RWPE1 (cell line): ENCODE measurements around the gene PHAF1.

Experiments
- CTCF ChIA-PET: fragments of 350-600 bp; sonication (Branson Sonifier 250); formaldehyde crosslinking; extraction: SDS; loops from one replicate; lab custom pipeline; 2021; lab: Yijun Ruan, JAX
- POLR2A ChIA-PET: fragments of 400-600 bp; formaldehyde crosslinking; extraction: SDS; loops from one replicate; lab custom pipeline; 2020; ENCODE audit warnings: antibody characterized with exemption; ENCODE audit not compliant: low non-redundant PET; lab: Yijun Ruan, JAX
- DNase-seq: peaks from one replicate; pipeline ENCODE4 v3.0.0; 2012; ENCODE audit warnings: low spot score
- H3K27ac ChIP-seq: fragments of 450-650 bp; 2 replicates; pipeline ENCODE4 v1.5.1; 2017
- TF ChIP-seq, protein P1 (sequence below): fragments of 450-650 bp; conservative IDR thresholded peaks from 2 replicates; pipeline ENCODE4 v1.5.1; 2017; ENCODE audit warnings: low read depth, mild to moderate bottlenecking

PHAF1 gene

DNA sequence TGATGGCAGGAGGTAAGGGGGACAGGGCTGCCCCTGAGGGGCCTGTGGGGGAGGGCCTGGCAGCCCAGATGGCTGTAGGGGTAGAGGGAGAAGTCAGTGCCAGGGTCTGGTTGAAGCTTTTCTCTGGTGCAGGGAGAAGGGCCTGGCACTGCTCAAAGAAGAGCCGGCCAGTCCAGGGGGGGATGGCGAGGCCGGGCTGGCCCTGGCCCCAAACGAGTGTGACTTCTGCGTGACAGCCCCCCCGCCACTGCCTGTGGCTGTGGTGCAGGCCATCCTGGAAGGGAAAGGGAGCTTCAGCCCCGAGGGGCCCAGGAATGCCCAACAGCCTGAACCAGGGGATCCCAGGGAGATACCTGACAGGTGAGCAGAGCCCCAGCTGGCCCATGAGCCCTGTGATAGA, 57.8 kb downstream of the PHAF1 start:
- CTCF ChIA-PET, result interaction anchor here (0.6 to 1.7 kb wide), 2 partner anchors 12 to 147 kb away, joined by 3 to 6 read pairs; no protein-coding TSS in a partner anchor
- POLR2A ChIA-PET, result no interaction called here
- H3K27ac ChIP-seq, result peak overlapping the region; percentile 98
- TF ChIP-seq, protein P1, sequence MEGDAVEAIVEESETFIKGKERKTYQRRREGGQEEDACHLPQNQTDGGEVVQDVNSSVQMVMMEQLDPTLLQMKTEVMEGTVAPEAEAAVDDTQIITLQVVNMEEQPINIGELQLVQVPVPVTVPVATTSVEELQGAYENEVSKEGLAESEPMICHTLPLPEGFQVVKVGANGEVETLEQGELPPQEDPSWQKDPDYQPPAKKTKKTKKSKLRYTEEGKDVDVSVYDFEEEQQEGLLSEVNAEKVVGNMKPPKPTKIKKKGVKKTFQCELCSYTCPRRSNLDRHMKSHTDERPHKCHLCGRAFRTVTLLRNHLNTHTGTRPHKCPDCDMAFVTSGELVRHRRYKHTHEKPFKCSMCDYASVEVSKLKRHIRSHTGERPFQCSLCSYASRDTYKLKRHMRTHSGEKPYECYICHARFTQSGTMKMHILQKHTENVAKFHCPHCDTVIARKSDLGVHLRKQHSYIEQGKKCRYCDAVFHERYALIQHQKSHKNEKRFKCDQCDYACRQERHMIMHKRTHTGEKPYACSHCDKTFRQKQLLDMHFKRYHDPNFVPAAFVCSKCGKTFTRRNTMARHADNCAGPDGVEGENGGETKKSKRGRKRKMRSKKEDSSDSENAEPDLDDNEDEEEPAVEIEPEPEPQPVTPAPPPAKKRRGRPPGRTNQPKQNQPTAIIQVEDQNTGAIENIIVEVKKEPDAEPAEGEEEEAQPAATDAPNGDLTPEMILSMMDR, result no peak
- no peak for DNase-seq

DNA sequence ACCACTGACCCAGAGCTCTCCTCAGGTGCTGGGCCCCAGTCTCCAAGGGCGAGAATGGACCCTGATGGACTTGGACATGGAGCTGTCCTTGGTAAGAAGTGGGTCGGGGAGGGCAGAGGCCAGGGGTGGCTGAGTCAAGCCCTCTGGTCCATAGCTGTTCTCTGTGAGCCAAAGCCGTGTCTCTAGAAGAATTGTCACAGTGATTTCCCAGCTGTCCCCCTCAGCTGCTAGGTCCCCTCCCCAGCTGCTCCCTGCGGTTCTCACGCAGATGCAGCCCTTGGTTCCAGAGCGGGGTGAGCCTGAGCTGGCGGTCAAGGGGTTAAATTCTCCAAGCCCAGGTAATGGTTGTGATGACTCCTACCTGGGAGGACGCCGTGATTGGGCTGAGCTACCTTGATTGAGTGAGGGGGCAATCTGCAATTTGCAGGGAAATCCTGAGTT, 59.3 kb downstream of the PHAF1 start:
- TF ChIP-seq, protein P1, result no peak
- no peak for DNase-seq
- CTCF ChIA-PET, result interaction anchor here (1.3 to 1.7 kb wide), 2 partner anchors 14 to 24 kb away, joined by 4 to 6 read pairs; partner anchors contain the start of gene E2F4
- POLR2A ChIA-PET, result no interaction called here
- H3K27ac ChIP-seq, result peak overlapping the region; percentile 98

DNA sequence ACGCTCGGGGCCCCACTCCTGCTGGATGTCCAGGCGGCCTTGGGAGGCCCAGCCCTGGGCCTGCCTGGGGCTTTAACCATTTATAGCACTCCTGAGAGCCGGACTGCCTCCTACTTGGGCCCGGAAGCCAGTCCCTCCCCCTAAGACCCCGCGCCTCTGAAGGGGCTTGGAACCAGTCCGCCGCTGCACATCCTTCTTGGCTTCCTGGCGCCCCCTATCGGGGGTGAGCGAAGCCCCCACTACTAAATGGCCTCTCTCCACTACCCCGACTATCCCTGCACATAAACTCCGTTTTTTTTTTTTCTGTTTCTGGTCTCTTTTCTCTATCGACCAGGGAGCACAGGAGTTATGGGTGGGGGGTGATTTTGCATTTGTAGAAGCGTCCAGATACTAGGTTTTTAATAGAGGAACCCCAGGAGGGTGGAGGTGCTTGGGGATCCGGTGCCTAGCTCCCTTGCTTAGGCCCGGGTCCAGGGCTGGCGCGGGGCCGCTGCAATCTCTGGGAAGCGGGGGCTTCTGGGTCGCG, 60.0 kb downstream of the PHAF1 start:
- peak overlapping the region; percentile 98 for H3K27ac ChIP-seq
- DNase-seq, result no peak
- CTCF ChIA-PET, result interaction anchor here (0.6 to 1.4 kb wide), 5 partner anchors 14 to 34 kb away, joined by 3 to 9 read pairs (median 6); partner anchors contain the start of genes E2F4 and EXOC3L1
- TF ChIP-seq, protein P1, result peak; percentile 65
- POLR2A ChIA-PET, result interaction anchor here (1.2 kb wide), 1 partner anchor 9 kb away, joined by 4 read pairs; no protein-coding TSS in a partner anchor

DNA sequence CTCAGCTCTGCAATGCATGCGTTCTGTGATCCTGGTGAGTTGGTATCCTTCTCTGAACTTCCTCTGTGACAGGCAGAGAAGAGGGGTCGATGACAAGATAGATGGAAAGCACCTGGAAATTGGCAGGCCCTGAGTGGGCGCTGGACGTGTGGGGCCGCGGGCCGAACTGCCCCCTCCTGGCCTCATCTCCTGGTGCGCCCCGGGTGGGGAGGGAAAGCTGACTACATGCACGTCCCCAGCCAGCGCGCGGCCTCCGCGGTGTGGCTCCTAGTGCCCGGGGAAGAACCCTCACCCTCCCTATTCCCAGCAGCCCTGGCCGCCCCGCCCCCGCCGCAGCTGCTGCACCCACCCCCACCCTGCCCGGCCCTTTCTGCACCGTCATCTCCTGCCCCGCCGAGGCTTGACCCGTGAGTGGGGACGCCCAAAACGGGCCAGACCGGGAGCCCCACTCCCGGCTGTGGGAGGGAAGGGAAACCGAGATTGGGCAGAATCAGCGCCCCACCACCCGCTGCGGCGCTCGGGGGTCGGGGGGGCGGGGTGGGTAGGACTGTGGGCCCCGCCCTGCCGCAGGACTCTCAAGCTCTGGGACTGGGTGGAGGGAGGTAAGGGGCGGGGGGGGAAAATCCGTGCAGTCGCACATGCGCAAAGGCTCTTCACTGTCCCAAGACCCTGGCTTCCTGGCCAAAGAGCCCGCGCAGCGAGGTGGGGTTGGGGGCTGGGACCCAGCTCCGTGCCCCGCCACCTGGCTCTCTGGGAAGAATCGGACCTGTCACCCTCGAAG, 60.6 kb downstream of the PHAF1 start, which contains the start of gene NOL3:
TSS of gene NOL3 (plus strand) at position 371 of the 781 bp plus-strand sequence.
- H3K27ac ChIP-seq, result peak within 1 kb of the TSS; percentile 98
- ChIA-PET POLR2A (interaction anchor here (0.6 to 1.2 kb wide), 5 partner anchors 10 to 1374 kb away, joined by 3 to 4 read pairs (median 4); partner anchors contain the start of gene B3GNT9), CTCF (interaction anchor here (0.5 to 1.4 kb wide), 7 partner anchors 15 to 139 kb away, joined by 3 to 9 read pairs (median 4); partner anchors contain the start of genes E2F4 and EXOC3L1)
- peak; percentile 79 for DNase-seq
- TF ChIP-seq, protein P1, result no peak

DNA sequence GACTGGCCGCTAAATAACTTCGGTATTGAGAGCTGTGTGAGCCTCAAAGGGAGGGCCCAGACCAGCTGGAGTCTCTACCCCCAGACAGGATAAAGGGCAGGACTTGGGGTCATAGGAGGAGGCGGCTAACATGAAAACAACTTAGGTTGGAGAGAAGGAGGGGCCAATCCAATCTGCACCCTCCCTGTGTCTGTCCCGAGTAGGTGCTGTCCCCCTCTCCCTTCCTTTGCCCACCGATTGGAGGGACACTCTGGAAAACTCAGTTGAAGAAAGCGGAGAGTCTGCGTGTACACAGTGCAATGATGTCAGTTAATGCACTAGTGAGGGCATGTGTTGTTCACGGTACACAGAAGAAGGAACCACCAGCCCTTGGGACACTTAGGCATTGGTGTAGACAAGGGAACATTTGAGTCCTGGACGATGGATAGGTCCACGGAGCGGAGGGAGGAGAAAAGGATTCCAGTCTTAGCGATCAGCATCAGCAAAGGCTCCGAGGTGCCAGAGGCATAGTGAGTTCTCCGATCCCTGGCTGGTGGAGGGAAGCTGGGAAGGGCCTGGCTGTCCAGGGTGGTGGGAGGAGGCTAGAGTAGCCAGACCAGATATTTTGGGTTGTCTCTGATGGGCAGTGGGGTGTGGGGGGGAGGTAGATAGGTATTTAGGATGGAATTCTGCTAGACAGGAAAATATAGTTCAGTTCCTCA, 61.4 kb downstream of the PHAF1 start:
- CTCF ChIA-PET, result interaction anchor here (0.7 to 1.4 kb wide), 4 partner anchors 14 to 29 kb away, joined by 3 to 9 read pairs (median 5); no protein-coding TSS in a partner anchor
- DNase-seq, result no peak
- peak overlapping the region; percentile 98 for H3K27ac ChIP-seq

More for the DNA sequence above, 61.4 kb downstream of the PHAF1 start:
- TF ChIP-seq, protein P1, result no peak
- POLR2A ChIA-PET, result interaction anchor here (0.6 to 1.2 kb wide), 4 partner anchors 10 to 217 kb away, joined by 3 to 4 read pairs (median 4); partner anchors contain the start of gene B3GNT9
